Measurements from ENCODE around the gene CDK17.

The CDK17 gene

DNA sequence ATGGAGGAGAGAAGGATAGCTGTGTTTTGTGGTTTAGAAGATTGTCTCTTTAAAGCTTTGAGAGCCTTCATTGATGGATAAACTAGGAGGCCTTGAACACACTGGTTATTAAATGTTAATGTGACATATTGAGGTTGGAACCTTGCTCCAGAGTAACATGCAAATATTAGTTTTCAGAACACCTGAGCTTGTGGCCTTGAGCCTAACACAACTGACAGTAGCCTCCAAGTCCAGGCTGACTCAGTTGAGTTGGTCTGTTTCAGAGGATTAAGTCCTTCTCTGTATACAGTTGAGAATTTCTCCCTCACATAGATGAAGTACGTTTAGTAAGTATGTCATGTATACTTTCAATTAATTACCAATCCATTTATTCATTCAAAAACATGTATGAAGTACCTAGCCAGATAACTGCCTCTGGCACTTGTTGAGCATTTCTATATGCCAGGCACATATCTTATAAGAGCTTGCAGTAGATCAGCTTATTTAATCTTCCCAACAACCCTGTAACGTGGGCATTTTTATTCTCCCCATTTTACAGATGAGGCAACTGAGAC is 142.6 kb downstream of the CDK17 start:
- Histone ChIP-seq H2AFZ (no peak overlapping the region), H3K36me3 (ENCODE audit: control insufficient read depth, insufficient read depth, low read length) (no peaks in the 10 kb centered on the region), H3K9ac (no peak overlapping the region), H3K27ac (peak overlapping the region; percentile 9), H3K4me1 (peaks cover 3% of the 10 kb centered on the region), H3K4me2 (ENCODE audit: low read length) (no peak overlapping the region), H3K79me2 (peaks cover 4% of the 10 kb centered on the region), H3K9me3 (ENCODE audit: control insufficient read depth, low read length) (no peaks in the 10 kb centered on the region), H3K27me3 (ENCODE audit: control insufficient read depth, insufficient read depth, low read length) (no peaks in the 10 kb centered on the region), H3K4me3 (ENCODE audit: low read depth, low read length) (no peak overlapping the region)
- TF ChIP-seq, protein P1, sequence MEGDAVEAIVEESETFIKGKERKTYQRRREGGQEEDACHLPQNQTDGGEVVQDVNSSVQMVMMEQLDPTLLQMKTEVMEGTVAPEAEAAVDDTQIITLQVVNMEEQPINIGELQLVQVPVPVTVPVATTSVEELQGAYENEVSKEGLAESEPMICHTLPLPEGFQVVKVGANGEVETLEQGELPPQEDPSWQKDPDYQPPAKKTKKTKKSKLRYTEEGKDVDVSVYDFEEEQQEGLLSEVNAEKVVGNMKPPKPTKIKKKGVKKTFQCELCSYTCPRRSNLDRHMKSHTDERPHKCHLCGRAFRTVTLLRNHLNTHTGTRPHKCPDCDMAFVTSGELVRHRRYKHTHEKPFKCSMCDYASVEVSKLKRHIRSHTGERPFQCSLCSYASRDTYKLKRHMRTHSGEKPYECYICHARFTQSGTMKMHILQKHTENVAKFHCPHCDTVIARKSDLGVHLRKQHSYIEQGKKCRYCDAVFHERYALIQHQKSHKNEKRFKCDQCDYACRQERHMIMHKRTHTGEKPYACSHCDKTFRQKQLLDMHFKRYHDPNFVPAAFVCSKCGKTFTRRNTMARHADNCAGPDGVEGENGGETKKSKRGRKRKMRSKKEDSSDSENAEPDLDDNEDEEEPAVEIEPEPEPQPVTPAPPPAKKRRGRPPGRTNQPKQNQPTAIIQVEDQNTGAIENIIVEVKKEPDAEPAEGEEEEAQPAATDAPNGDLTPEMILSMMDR (IDR thresholded peaks at IDR 0.05) = no peak

DNA sequence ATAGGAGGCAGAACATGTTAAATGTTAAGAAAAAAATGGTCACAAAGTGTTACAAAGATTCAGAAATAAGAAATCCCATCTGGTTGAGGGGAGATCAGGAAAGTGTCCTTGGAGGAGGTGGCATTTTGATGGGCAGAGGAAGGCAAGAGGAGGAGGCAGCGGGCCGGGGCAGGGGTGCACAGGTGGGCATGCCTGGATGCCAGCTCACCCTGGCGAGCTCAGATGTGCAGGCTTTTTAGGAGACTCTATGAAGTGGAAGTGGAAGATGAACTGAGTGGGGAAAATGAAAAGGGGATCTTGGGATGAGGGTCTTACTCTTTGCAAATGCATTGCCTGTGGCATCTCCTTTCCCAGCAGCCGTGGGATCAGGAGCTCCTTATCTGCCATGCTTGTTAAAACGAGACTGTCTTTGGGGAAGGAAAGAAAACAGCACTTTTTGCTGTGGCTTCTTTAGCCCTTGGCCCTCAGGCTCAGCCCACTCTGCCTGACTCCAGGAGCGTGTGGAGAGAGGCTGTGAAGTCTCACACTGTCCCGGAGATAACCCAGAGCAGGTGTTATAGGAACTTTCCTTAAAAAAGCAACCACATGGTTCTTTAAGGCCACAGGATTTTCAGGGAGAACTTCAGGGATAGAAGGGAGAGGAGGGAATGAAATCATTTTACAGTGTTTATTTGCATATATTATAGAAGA is 143.4 kb downstream of the CDK17 start:
- no peak overlapping the region for H3K4me3 ChIP-seq (ENCODE audit: low read depth, low read length)
- H3K79me2 ChIP-seq = peaks cover 4% of the 10 kb centered on the region
- no peaks in the 10 kb centered on the region for H3K27me3 ChIP-seq (ENCODE audit: control insufficient read depth, insufficient read depth, low read length)
- peaks cover 3% of the 10 kb centered on the region for H3K4me1 ChIP-seq
- TF ChIP-seq, protein P1 (IDR thresholded peaks at IDR 0.05) = no peak
- H3K9me3 ChIP-seq (ENCODE audit: control insufficient read depth, low read length) = no peaks in the 10 kb centered on the region
- no peak overlapping the region for H3K4me2 ChIP-seq (ENCODE audit: low read length)
- H2AFZ ChIP-seq = no peak overlapping the region
- no peak overlapping the region for H3K9ac ChIP-seq
- no peak overlapping the region for H3K27ac ChIP-seq
- H3K36me3 ChIP-seq (ENCODE audit: control insufficient read depth, insufficient read depth, low read length) = no peaks in the 10 kb centered on the region

DNA sequence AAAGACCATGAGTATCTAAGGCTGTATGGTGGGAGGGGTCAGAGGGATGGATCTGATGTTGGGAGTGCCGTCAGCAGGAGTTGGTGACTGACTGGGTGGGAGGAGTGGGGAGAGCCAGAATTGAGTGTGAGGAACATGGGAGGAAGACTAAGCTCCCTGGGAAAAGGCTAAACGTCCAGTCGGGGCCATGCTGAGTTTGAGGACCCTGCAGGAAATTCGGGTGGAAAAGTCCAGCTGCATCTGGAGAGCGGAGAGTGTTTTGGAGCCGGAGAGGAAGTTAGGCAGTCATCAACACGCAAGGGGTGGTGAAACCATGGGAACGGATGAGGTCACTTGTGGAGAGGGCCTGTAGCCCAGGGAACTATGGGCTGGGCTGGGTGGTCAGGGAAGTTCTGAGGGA is 145.2 kb downstream of the CDK17 start:
- H3K4me3 ChIP-seq (ENCODE audit: low read depth, low read length) = no peak overlapping the region
- TF ChIP-seq, protein P1 (IDR thresholded peaks at IDR 0.05) = no peak
- H3K9ac ChIP-seq = no peak overlapping the region
- H3K9me3 ChIP-seq (ENCODE audit: control insufficient read depth, low read length) = no peaks in the 10 kb centered on the region
- H3K36me3 ChIP-seq (ENCODE audit: control insufficient read depth, insufficient read depth, low read length) = no peaks in the 10 kb centered on the region
- no peak overlapping the region for H3K4me2 ChIP-seq (ENCODE audit: low read length)
- no peak overlapping the region for H2AFZ ChIP-seq
- H3K27me3 ChIP-seq (ENCODE audit: control insufficient read depth, insufficient read depth, low read length) = no peaks in the 10 kb centered on the region
- peak overlapping the region; percentile 53 for H3K27ac ChIP-seq
- H3K79me2 ChIP-seq = peaks cover 4% of the 10 kb centered on the region
- H3K4me1 ChIP-seq = peaks cover 3% of the 10 kb centered on the region

DNA sequence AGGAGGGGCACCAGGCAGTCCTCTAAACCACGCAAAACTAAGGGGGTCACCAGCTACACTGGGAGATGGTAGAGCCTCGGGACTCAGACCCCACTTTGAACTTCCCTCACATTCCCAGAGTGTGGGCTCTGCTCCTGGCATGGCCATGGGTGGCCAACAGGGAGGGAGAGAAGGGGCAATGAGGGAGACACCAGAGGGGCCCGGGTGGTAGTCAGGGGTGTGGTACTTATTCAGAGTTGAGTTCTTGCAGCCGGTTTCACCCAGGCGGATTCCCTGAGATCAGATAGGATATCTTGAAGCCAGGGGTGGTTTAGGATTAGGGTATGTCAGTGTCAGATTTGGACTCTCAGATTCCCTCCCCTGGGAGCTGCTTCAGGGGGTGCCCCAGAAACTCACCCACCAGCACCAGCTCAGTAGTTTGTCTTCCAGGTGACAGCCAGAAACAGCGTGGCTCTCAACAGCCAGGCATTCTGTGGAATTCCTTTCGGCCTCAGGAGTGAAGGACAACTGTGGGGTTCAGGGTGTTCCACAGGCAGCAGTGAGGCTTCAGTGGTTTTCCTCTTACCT is 150.0 kb downstream of the CDK17 start:
- Histone ChIP-seq H3K36me3 (ENCODE audit: control insufficient read depth, insufficient read depth, low read length) (no peaks in the 10 kb centered on the region), H3K9ac (no peak overlapping the region), H3K79me2 (peaks cover 4% of the 10 kb centered on the region), H3K4me2 (ENCODE audit: low read length) (no peak overlapping the region), H3K4me1 (peaks cover 3% of the 10 kb centered on the region), H3K9me3 (ENCODE audit: control insufficient read depth, low read length) (no peaks in the 10 kb centered on the region), H3K4me3 (ENCODE audit: low read depth, low read length) (no peak overlapping the region), H2AFZ (no peak overlapping the region), H3K27me3 (ENCODE audit: control insufficient read depth, insufficient read depth, low read length) (no peaks in the 10 kb centered on the region), H3K27ac (no peak overlapping the region)
- TF ChIP-seq, protein P1 (IDR thresholded peaks at IDR 0.05) = no peak
